OCI-LY7 (cell line): Measurements from ENCODE around the gene RBM19. TPM values are rescaled to one million over a fixed set of nuclear protein-coding genes. Genes with fewer than 3 reads are reported as not detected.

Experiments used
- BruUV-seq: library from RNA; stranded (reverse); fragments of 400-500 nt; replicated peaks from 2 replicates; lab custom pipeline; 2021; lab: Mats Ljungman, UMichigan
- CTCF ChIA-PET: fragments of 300-600 bp; sonication (Branson Sonifier 250); formaldehyde crosslinking; loops from one replicate; lab custom pipeline; 2022; ENCODE audit warnings: antibody characterized with exemption; ENCODE audit not compliant: unreplicated experiment; lab: Charles Lee
- POLR2A ChIA-PET: fragments of 300-600 bp; sonication (Branson Sonifier 250); formaldehyde crosslinking; loops from one replicate; lab custom pipeline; 2022; ENCODE audit warnings: antibody characterized with exemption; lab: Charles Lee
- DNase-seq: peaks from one replicate; pipeline ENCODE4 v3.0.0-alpha.2; 2015; ENCODE audit warnings: low spot score
- H2AFZ ChIP-seq: fragments of 200-600 bp; sonication (generic), shearing (Covaris generic); 2 replicates; pipeline ENCODE4 v1.6.1; 2014; ENCODE audit warnings: mild to moderate bottlenecking, antibody characterized with exemption, low read length, moderate library complexity
- H3K27ac ChIP-seq: fragments of 200-600 bp; sonication (generic); 2 replicates; pipeline ENCODE4 v1.5.1; 2014; ENCODE audit warnings: mixed run types, low read depth, mild to moderate bottlenecking, moderate library complexity, low read length, inconsistent platforms; ENCODE audit not compliant: poor library complexity, severe bottlenecking
- H3K36me3 ChIP-seq: fragments of 200-600 bp; sonication (generic); 2 replicates; pipeline ENCODE4 v1.6.1; 2014; ENCODE audit warnings: mild to moderate bottlenecking, antibody characterized with exemption, low read length, moderate library complexity, mixed read lengths; ENCODE audit not compliant: insufficient read depth
- H3K4me1 ChIP-seq: fragments of 200-600 bp; sonication (generic); 2 replicates; pipeline ENCODE4 v1.5.1; 2014; ENCODE audit warnings: mild to moderate bottlenecking, low read length; ENCODE audit not compliant: insufficient read depth, poor library complexity, severe bottlenecking
- H3K4me2 ChIP-seq: fragments of 200-600 bp; sonication (generic); 2 replicates; pipeline ENCODE4 v1.6.1; 2014; ENCODE audit warnings: mild to moderate bottlenecking, low read length
- H3K4me3 ChIP-seq: fragments of 200-600 bp; sonication (generic); 2 replicates; pipeline ENCODE4 v1.5.1; 2014; ENCODE audit warnings: mild to moderate bottlenecking, low read depth, low read length; ENCODE audit not compliant: poor library complexity, severe bottlenecking
- H3K79me2 ChIP-seq: fragments of 200-600 bp; sonication (generic); 2 replicates; pipeline ENCODE4 v1.6.1; 2016; ENCODE audit warnings: low read depth, mild to moderate bottlenecking, low read length, moderate library complexity, mixed read lengths; ENCODE audit not compliant: insufficient read depth
- H3K9me2 ChIP-seq: fragments of 200-600 bp; sonication (generic); 2 replicates; pipeline ENCODE4 v1.6.1; 2016; ENCODE audit warnings: mild to moderate bottlenecking, low read length, mixed read lengths; ENCODE audit not compliant: insufficient read depth
- H3K9me3 ChIP-seq: fragments of 200-600 bp; sonication (generic); 2 replicates; pipeline ENCODE4 v1.6.1; 2014; ENCODE audit warnings: mild to moderate bottlenecking, mixed run types, low read length, mixed read lengths
- H4K20me1 ChIP-seq: fragments of 200-600 bp; sonication (generic); 2 replicates; pipeline ENCODE4 v1.6.1; 2014; ENCODE audit warnings: mild to moderate bottlenecking, antibody characterized with exemption, low read length, moderate library complexity, mixed read lengths; ENCODE audit not compliant: insufficient read depth
- EZH2phosphoT487 ChIP-seq: fragments of 200-600 bp; sonication (generic); IDR thresholded peaks from 2 replicates; pipeline ENCODE4 v1.6.1; 2018; ENCODE audit warnings: low read depth, borderline replicate concordance, mild to moderate bottlenecking, mixed run types, antibody characterized with exemption, low read length, moderate library complexity, mixed read lengths
- intact Hi-C: fragments of 100-400 bp; cut with micrococcal nuclease; formaldehyde crosslinking; loops from one replicate; pipeline ENCODE4 v1.10.0; 2022; ENCODE audit not compliant: unreplicated experiment
- total RNA-seq, 2 experiments: library from RNA; depleted of rRNA in 1 of 2; stranded (reverse); fragments of >200 nt in 1 of 2; shearing (Covaris generic) in 1 of 2; gene quantifications; 2 replicates each; pipeline ENCODE4 v1.2.3, GENCODE V29; 2014 to 2022
- TF ChIP-seq, protein P1 (sequence below): fragments of 200-600 bp; sonication (generic); conservative IDR thresholded peaks from 2 replicates; pipeline ENCODE4 v1.5.1; 2014; ENCODE audit warnings: mild to moderate bottlenecking, antibody characterized with exemption, low read length, moderate library complexity, mixed read lengths

Gene RBM19
- total RNA-seq, 2 experiments from 2014 or later, result 37.8 to 46.2 TPM

GRCh38 chr12:113802966-113803758 is 163.0 kb downstream of the RBM19 start:
- no peaks in the 10 kb centered on the region for H3K4me1 ChIP-seq
- no peaks in the 10 kb centered on the region for H3K9me2 ChIP-seq
- CTCF ChIA-PET, result no interaction called here
- no peaks in the 10 kb centered on the region for H4K20me1 ChIP-seq
- no TSS peak for BruUV-seq
- no peak overlapping the region for H3K27ac ChIP-seq
- H3K36me3 ChIP-seq, result no peaks in the 10 kb centered on the region
- no peak overlapping the region for H2AFZ ChIP-seq
- H3K9me3 ChIP-seq, result no peaks in the 10 kb centered on the region
- POLR2A ChIA-PET, result no interaction called here
- DNase-seq, result no peak
- no peak overlapping the region for H3K4me2 ChIP-seq
- H3K79me2 ChIP-seq, result no peaks in the 10 kb centered on the region
- intact Hi-C loops, result no loop called here
- H3K4me3 ChIP-seq, result no peak overlapping the region
- TF ChIP-seq, protein P1, sequence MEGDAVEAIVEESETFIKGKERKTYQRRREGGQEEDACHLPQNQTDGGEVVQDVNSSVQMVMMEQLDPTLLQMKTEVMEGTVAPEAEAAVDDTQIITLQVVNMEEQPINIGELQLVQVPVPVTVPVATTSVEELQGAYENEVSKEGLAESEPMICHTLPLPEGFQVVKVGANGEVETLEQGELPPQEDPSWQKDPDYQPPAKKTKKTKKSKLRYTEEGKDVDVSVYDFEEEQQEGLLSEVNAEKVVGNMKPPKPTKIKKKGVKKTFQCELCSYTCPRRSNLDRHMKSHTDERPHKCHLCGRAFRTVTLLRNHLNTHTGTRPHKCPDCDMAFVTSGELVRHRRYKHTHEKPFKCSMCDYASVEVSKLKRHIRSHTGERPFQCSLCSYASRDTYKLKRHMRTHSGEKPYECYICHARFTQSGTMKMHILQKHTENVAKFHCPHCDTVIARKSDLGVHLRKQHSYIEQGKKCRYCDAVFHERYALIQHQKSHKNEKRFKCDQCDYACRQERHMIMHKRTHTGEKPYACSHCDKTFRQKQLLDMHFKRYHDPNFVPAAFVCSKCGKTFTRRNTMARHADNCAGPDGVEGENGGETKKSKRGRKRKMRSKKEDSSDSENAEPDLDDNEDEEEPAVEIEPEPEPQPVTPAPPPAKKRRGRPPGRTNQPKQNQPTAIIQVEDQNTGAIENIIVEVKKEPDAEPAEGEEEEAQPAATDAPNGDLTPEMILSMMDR, result no peak
- no peak for TF ChIP-seq EZH2phosphoT487

- ChIA-PET CTCF (no interaction called here), POLR2A (no interaction called here)
- H3K79me2 ChIP-seq, result no peaks in the 10 kb centered on the region
- intact Hi-C loops, result no loop called here
- no peaks in the 10 kb centered on the region for H3K36me3 ChIP-seq
- no peaks in the 10 kb centered on the region for H4K20me1 ChIP-seq
- H3K4me3 ChIP-seq, result no peak overlapping the region
- no peaks in the 10 kb centered on the region for H3K4me1 ChIP-seq
- H3K9me2 ChIP-seq, result no peaks in the 10 kb centered on the region
- H2AFZ ChIP-seq, result no peak overlapping the region
- no peak overlapping the region for H3K27ac ChIP-seq
- TF ChIP-seq, protein P1, result no peak
- TF ChIP-seq EZH2phosphoT487, result no peak
- DNase-seq, result no peak
- H3K9me3 ChIP-seq, result no peaks in the 10 kb centered on the region
- no peak overlapping the region for H3K4me2 ChIP-seq
- BruUV-seq, result no TSS peak
Measured at GRCh38 chr12:113802000-113802749, 163.9 kb downstream of the RBM19 start.

GRCh38 chr12:113800201-113800600 is 165.9 kb downstream of the RBM19 start:
- H3K9me3 ChIP-seq, result no peaks in the 10 kb centered on the region
- DNase-seq, result no peak
- no peak overlapping the region for H2AFZ ChIP-seq
- H3K79me2 ChIP-seq, result no peaks in the 10 kb centered on the region
- no peaks in the 10 kb centered on the region for H4K20me1 ChIP-seq
- no peaks in the 10 kb centered on the region for H3K9me2 ChIP-seq
- no peaks in the 10 kb centered on the region for H3K36me3 ChIP-seq
- TF ChIP-seq, protein P1, result no peak
- no peak for TF ChIP-seq EZH2phosphoT487
- BruUV-seq, result no TSS peak
- POLR2A ChIA-PET, result no interaction called here
- CTCF ChIA-PET, result no interaction called here
- no peak overlapping the region for H3K4me3 ChIP-seq
- H3K4me2 ChIP-seq, result no peak overlapping the region
- H3K4me1 ChIP-seq, result no peaks in the 10 kb centered on the region
- intact Hi-C loops, result no loop called here
- H3K27ac ChIP-seq, result no peak overlapping the region
